ENCODE data around the gene JAM3. TPM values are rescaled to one million over a fixed set of nuclear protein-coding genes. Genes with fewer than 3 reads are reported as not detected.

Gene JAM3
- total RNA-seq, 1 experiment from 2014 or later = 36.5 TPM

DNA sequence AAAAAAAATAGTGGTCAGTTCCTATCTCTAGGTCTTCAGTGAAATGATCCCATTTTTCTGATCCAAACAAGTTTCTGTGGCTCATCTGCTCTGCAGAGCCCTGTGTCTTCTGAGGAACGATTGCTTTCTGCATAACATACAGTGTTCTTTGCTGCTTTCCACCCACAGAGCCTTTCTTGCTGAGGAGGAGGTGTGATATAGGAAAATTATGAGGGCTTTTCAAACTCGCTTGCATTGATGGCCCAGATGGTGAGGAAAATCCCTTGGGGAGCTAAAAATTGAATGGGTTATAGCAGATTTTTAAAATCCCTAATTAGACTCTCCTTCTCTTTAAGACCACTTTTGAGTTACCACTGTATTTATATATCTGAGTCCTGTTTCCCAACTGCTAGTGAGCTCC is 31.3 kb downstream of the JAM3 start:
- Histone ChIP-seq H4K8ac (replicated peaks; ENCODE audit: insufficient read length, low read depth, low read length) (no peak overlapping the region), H3K79me1 (ENCODE audit: insufficient read depth, low read depth, low read length, poor library complexity, severe bottlenecking) (peaks cover 7% of the 10 kb centered on the region), H3K79me2 (ENCODE audit: insufficient read depth, low read length) (no peaks in the 10 kb centered on the region; the same call in 1 of the 2 replicates), H3K23ac (ENCODE audit: insufficient read length, low read depth, low read length) (no peak overlapping the region), H2BK120ac (ENCODE audit: low read depth, low read length, poor library complexity, severe bottlenecking) (no peak overlapping the region), H2AFZ (ENCODE audit: low read length) (no peak overlapping the region), H2BK15ac (ENCODE audit: low read depth, low read length) (no peak overlapping the region), H3K9me3 (ENCODE audit: control insufficient read depth, low read depth, low read length) (no peaks in the 10 kb centered on the region), H3K14ac (ENCODE audit: insufficient read depth, low read length) (no peak overlapping the region), H3K23me2 (ENCODE audit: insufficient read length, low read depth, low read length, poor library complexity, severe bottlenecking) (no peaks in the 10 kb centered on the region), H2AK5ac (ENCODE audit: insufficient read length, low read length) (no peak overlapping the region), H4K91ac (ENCODE audit: insufficient read length, low read depth, low read length) (no peak overlapping the region), H3K18ac (ENCODE audit: insufficient read length, low read depth, low read length) (no peak overlapping the region), H3T11ph (ENCODE audit: low read length) (no peak overlapping the region), H3K27me3 (ENCODE audit: insufficient read depth, low read length) (no peaks in the 10 kb centered on the region), H2BK12ac (ENCODE audit: insufficient read length, low read depth, low read length) (no peak overlapping the region), H3K56ac (ENCODE audit: insufficient read length, low read depth, low read length) (no peak overlapping the region), H3K4me1 (ENCODE audit: insufficient read depth, low read length) (no peaks in the 10 kb centered on the region), H3K9ac (ENCODE audit: extremely low read depth, insufficient read length, low read length) (no peak overlapping the region), H2BK20ac (ENCODE audit: low read depth, low read length, poor library complexity, severe bottlenecking) (no peak overlapping the region), H4K5ac (ENCODE audit: insufficient read length, low read depth, low read length) (no peak overlapping the region), H2BK5ac (ENCODE audit: insufficient read length, low read length) (no peak overlapping the region), H4K20me1 (ENCODE audit: control insufficient read depth, insufficient read depth, insufficient read length) (no peaks in the 10 kb centered on the region), H3K27ac (ENCODE audit: insufficient read length, low read depth, low read length) (no peak overlapping the region), H3K4me2 (ENCODE audit: insufficient read depth, insufficient read length, low read length) (no peak overlapping the region), H3K4ac (ENCODE audit: low read depth, low read length) (no peak overlapping the region)
- Mint-ChIP-seq H3K36me3 (ENCODE audit: insufficient read depth in 1 of 3, low read depth in 3 of 3) (peaks cover 11 to 43% (median 40%) of the 10 kb centered on the region in 3 experiments), H3K27me3 (ENCODE audit: low read depth) (peaks cover 2% of the 10 kb centered on the region), H3K9me3 (peaks cover 29 to 44% of the 10 kb centered on the region in 2 experiments), H3K4me3 (no peak overlapping the region), H3K4me1 (peaks cover 10 to 18% of the 10 kb centered on the region in 2 experiments), H3K27ac (no peak overlapping the region)
- DNase-seq = no peak
- no CpG with 5 or more reads among the region's 2 CpGs for WGBS (ENCODE audit: extremely low coverage, insufficient read length, low lambda C conversion rate)
- TF ChIP-seq, protein P1, sequence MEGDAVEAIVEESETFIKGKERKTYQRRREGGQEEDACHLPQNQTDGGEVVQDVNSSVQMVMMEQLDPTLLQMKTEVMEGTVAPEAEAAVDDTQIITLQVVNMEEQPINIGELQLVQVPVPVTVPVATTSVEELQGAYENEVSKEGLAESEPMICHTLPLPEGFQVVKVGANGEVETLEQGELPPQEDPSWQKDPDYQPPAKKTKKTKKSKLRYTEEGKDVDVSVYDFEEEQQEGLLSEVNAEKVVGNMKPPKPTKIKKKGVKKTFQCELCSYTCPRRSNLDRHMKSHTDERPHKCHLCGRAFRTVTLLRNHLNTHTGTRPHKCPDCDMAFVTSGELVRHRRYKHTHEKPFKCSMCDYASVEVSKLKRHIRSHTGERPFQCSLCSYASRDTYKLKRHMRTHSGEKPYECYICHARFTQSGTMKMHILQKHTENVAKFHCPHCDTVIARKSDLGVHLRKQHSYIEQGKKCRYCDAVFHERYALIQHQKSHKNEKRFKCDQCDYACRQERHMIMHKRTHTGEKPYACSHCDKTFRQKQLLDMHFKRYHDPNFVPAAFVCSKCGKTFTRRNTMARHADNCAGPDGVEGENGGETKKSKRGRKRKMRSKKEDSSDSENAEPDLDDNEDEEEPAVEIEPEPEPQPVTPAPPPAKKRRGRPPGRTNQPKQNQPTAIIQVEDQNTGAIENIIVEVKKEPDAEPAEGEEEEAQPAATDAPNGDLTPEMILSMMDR (conservative IDR thresholded peaks at IDR 0.05) = no peak

All from H9 (cell line).